Measurements from ENCODE around the gene XXYLT1. TPM values are rescaled to one million over a fixed set of nuclear protein-coding genes. Genes with fewer than 3 reads are reported as not detected.

The XXYLT1 gene
- total RNA-seq, 1 donor from 2014 or later: 7.6 TPM

DNA sequence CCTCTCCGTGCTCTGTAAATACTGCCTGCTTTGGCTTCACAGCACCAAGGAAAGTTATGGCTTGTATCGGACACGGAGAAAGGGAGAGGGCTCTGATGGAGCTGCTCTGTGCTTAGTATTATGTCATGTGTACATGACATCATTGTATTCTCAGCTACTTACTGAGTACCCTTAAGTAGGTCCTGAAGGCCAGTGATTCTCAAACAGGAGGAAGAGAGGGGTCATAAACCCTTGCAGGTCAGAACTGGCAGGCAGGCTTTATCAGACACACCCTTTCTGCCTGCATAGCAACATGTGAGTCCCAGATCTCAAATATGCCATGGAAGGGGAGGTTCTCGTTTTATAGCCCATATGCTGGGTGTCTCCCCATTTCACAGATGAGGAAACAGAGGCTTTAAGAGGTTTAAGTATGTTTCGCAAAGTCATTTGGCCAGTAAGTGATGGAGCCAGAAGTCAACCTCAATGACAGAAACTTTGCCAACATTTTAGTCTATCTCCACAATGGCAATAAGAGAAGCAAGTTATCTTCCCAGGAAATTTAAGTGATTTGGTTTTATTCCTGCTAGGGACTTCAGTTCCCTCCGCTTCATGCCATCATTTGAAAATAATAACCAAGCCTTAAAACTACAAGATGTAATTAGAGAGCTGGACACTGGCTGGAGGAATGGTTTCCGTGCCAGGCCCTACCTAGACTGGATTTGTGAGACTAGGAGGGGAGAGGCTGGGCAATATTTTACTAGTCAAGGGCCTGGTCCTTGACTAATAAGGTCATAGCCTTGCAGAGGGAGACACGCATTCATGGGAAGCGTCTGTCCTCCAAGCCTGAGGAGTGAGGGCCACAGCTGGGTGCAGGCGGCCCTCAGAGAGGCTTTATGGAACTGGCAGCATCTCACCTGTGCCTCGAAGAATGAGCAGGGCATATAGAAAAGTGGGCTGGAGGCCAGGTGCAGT, 133.0 kb downstream of the XXYLT1 start:
- intact Hi-C loops (cut with micrococcal nuclease): no loop called here
- CTCF ChIA-PET: interaction anchor here (1.2 kb wide), 1 partner anchor 455 kb away, joined by 6 read pairs; no protein-coding TSS in a partner anchor

DNA sequence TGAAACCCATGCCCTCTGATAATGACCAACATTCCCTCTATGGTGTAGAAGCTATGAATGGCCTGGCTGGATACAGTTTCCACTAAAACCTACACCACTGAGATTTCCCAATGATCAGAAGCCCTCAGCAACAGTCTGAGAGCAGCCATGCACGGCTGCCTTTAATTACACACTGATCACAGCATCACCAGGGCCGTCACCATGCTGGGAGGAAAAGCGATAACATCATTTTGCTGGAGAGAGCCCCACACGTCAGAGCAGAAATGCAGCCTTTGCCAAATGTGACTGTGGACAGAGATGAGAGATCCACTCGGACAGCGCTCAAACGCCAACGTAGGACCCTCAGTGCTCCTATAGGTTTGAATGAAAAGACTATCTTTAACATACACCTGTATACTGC, 135.0 kb downstream of the XXYLT1 start:
- peaks cover 3% of the 10 kb centered on the region for H3K36me3 Mint-ChIP-seq (ENCODE audit: low read depth)
- DNase-seq: no peak
- ChIA-PET CTCF (interaction anchor here (1.4 kb wide), 1 partner anchor 464 kb away, joined by 4 read pairs; the partner anchor contains the start of gene LSG1), POLR2A (no interaction called here)
- no peak for ATAC-seq (ENCODE audit: low read depth)
- intact Hi-C loops (cut with micrococcal nuclease): no loop called here
- peaks cover 20% of the 10 kb centered on the region for H3K4me1 Mint-ChIP-seq
- no peak overlapping the region for H3K4me3 Mint-ChIP-seq
- H3K9me3 Mint-ChIP-seq: peaks cover 5% of the 10 kb centered on the region
- H3K27me3 Mint-ChIP-seq: no peaks in the 10 kb centered on the region
- no peak overlapping the region for H3K27ac Mint-ChIP-seq
- TF ChIP-seq, protein P1, sequence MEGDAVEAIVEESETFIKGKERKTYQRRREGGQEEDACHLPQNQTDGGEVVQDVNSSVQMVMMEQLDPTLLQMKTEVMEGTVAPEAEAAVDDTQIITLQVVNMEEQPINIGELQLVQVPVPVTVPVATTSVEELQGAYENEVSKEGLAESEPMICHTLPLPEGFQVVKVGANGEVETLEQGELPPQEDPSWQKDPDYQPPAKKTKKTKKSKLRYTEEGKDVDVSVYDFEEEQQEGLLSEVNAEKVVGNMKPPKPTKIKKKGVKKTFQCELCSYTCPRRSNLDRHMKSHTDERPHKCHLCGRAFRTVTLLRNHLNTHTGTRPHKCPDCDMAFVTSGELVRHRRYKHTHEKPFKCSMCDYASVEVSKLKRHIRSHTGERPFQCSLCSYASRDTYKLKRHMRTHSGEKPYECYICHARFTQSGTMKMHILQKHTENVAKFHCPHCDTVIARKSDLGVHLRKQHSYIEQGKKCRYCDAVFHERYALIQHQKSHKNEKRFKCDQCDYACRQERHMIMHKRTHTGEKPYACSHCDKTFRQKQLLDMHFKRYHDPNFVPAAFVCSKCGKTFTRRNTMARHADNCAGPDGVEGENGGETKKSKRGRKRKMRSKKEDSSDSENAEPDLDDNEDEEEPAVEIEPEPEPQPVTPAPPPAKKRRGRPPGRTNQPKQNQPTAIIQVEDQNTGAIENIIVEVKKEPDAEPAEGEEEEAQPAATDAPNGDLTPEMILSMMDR (IDR thresholded peaks at IDR 0.05): no peak

More for the DNA sequence above, 133.0 kb downstream of the XXYLT1 start:
- Mint-ChIP-seq H3K27ac (no peak overlapping the region), H3K4me3 (no peak overlapping the region), H3K9me3 (peaks cover 8% of the 10 kb centered on the region), H3K4me1 (peaks cover 8% of the 10 kb centered on the region), H3K36me3 (ENCODE audit: low read depth) (peaks cover 3% of the 10 kb centered on the region), H3K27me3 (no peaks in the 10 kb centered on the region)
- ATAC-seq (ENCODE audit: low read depth) (no peak), DNase-seq (no peak)
- POLR2A ChIA-PET: interaction anchor here (0.7 to 1.4 kb wide), 2 partner anchors 9 to 21 kb away, joined by 4 to 6 read pairs; no protein-coding TSS in a partner anchor
- TF ChIP-seq, protein P1 (IDR thresholded peaks at IDR 0.05): no peak

DNA sequence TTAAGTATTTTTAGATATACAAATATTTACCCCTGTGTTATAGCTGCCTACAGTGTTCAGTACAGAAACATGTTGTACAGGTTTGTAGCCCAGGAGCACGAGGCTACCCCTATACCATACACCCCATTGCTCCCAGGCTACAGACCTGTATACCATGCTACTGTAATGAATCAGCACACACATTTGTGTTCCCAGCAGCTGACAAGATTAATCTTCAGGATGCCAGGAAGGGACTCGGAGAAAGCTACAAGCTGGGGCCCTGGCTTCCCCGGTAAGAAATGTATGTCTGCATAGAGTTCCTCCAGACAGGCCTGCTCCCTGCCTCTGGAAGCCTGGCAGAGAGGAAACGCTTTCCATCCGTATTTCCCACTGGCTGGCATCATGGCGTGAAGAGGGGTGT, 136.5 kb downstream of the XXYLT1 start:
- POLR2A ChIA-PET: interaction anchor here (0.8 to 1.9 kb wide), 3 partner anchors 14 to 447 kb away, joined by 3 to 8 read pairs (median 4); no protein-coding TSS in a partner anchor
- H3K27ac Mint-ChIP-seq: no peak overlapping the region

DNA sequence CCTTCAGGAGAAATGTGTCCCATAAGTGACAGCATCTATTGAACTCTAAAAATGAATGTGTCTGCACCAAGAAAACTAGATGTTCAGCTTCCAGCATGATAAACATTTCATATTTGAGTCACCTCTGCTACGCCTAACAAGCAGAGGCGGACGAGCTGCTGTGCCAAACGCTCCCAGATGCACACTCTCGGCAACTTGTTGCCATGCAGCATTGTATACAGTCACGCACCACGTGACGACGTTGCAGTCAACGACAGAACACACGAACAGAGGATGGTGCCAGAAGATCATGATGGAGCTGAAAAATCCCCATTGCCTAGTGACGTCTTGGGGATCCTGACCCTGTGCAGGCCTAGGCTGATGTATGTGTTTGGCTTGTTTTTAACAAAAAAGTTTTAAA, 137.5 kb downstream of the XXYLT1 start:
- ChIA-PET CTCF (interaction anchor here (0.8 to 2.4 kb wide), 4 partner anchors 9 to 462 kb away, joined by 3 to 8 read pairs (median 3); no protein-coding TSS in a partner anchor), POLR2A (interaction anchor here (0.6 to 1.9 kb wide), 4 partner anchors 12 to 446 kb away, joined by 3 to 8 read pairs (median 4); no protein-coding TSS in a partner anchor)
- peak; percentile 8 for ATAC-seq (ENCODE audit: low read depth)
- H3K36me3 Mint-ChIP-seq (ENCODE audit: low read depth): no peaks in the 10 kb centered on the region
- no peak overlapping the region for H3K4me3 Mint-ChIP-seq
- no peaks in the 10 kb centered on the region for H3K27me3 Mint-ChIP-seq
- TF ChIP-seq, protein P1 (IDR thresholded peaks at IDR 0.05): no peak
- peaks cover 39% of the 10 kb centered on the region for H3K4me1 Mint-ChIP-seq
- no peak overlapping the region for H3K27ac Mint-ChIP-seq
- no peaks in the 10 kb centered on the region for H3K9me3 Mint-ChIP-seq
- intact Hi-C loops (cut with micrococcal nuclease): loop anchor here (1.0 kb wide), 1 partner anchor 127 kb away; no protein-coding TSS in a partner anchor
- DNase-seq: no peak

More for the DNA sequence above, 136.5 kb downstream of the XXYLT1 start:
- H3K4me1 Mint-ChIP-seq: peaks cover 34% of the 10 kb centered on the region
- DNase-seq (no peak), ATAC-seq (ENCODE audit: low read depth) (no peak)
- CTCF ChIA-PET: interaction anchor here (0.8 to 2.4 kb wide), 3 partner anchors 8 to 452 kb away, joined by 3 to 8 read pairs (median 3); no protein-coding TSS in a partner anchor
- no peak overlapping the region for H3K4me3 Mint-ChIP-seq
- no peaks in the 10 kb centered on the region for H3K9me3 Mint-ChIP-seq
- intact Hi-C loops (cut with micrococcal nuclease): no loop called here
- H3K36me3 Mint-ChIP-seq (ENCODE audit: low read depth): no peaks in the 10 kb centered on the region
- TF ChIP-seq, protein P1 (IDR thresholded peaks at IDR 0.05): no peak
- no peaks in the 10 kb centered on the region for H3K27me3 Mint-ChIP-seq

All from activated B cell treated with CpG ODN at 0.5 μM for 24 hours (primary cell).